Panc1 (cell line): ENCODE data around the gene UBL5. TPM values are rescaled to one million over a fixed set of nuclear protein-coding genes. Genes with fewer than 3 reads are reported as not detected.
A peak's percentile ranks its signal among the peaks of the same experiment; 100 is the strongest.
"Not testable (repeated sequence)": the region's sequence is repeated elsewhere in the genome, so short reads cannot be mapped to it uniquely, and the experiment has no call there.

Experiments used
- ATAC-seq: fragments of 200-7000 bp; cut with Tn5 transposase; 2 replicates; pipeline ENCODE4 v1.9.1; 2020; ENCODE audit warnings: mild to moderate bottlenecking, moderate library complexity
- BruUV-seq: library from RNA; stranded (reverse); fragments of 400-500 nt; replicated peaks from 2 replicates; lab custom pipeline; 2021; lab: Mats Ljungman, UMichigan
- CTCF ChIA-PET: fragments of 300-600 bp; sonication (Branson Sonifier 250); formaldehyde crosslinking; loops from one replicate; lab custom pipeline; 2022; ENCODE audit warnings: antibody characterized with exemption; lab: Charles Lee
- POLR2A ChIA-PET: fragments of 300-600 bp; sonication (Branson Sonifier 250); formaldehyde crosslinking; loops from one replicate; lab custom pipeline; 2022; ENCODE audit warnings: antibody characterized with exemption; lab: Charles Lee
- DNase-seq: peaks from one replicate; pipeline ENCODE4 v3.0.0-alpha.2; 2010; ENCODE audit warnings: low read depth, low spot score
- H3K27ac ChIP-seq: 2 replicates; pipeline ENCODE4 v1.5.1; 2011; ENCODE audit warnings: mild to moderate bottlenecking, low read length, inconsistent platforms
- H3K27me3 ChIP-seq: fragments of 200-500 bp; sonication (Bioruptor generic); 2 replicates; pipeline ENCODE4 v1.6.0; 2014; ENCODE audit warnings: low read length, inconsistent platforms; ENCODE audit not compliant: control insufficient read depth, insufficient read depth
- H3K36me3 ChIP-seq: fragments of 200-500 bp; sonication (Bioruptor generic); 2 replicates; pipeline ENCODE4 v1.5.1; 2014; ENCODE audit warnings: inconsistent platforms, mild to moderate bottlenecking, low read length, moderate library complexity; ENCODE audit not compliant: control insufficient read depth, insufficient read depth
- H3K4me1 ChIP-seq: 2 replicates; pipeline ENCODE4 v1.5.1; 2011; ENCODE audit warnings: inconsistent platforms, mild to moderate bottlenecking, low read length, moderate library complexity; ENCODE audit not compliant: control insufficient read depth, insufficient read depth
- H3K4me3 ChIP-seq, 2 experiments: 2 replicates each; pipeline ENCODE4 v1.5.1; 2011 to 2012; ENCODE audit warnings: low read depth in 2 of 2, low read length in 2 of 2, mild to moderate bottlenecking in 2 of 2, inconsistent platforms in 1 of 2, moderate library complexity in 1 of 2
- H3K9me3 ChIP-seq: fragments of 200-500 bp; sonication (Bioruptor generic); 2 replicates; pipeline ENCODE4 v1.5.1; 2014; ENCODE audit warnings: low read depth, mild to moderate bottlenecking, inconsistent platforms, low read length, moderate library complexity; ENCODE audit not compliant: control insufficient read depth, insufficient read depth
- POLR2AphosphoS5 ChIP-seq: IDR thresholded peaks from 2 replicates; pipeline ENCODE4 v1.6.1; 2012; ENCODE audit warnings: mild to moderate bottlenecking, low read depth, low read length, moderate library complexity
- REST ChIP-seq, 2 experiments: IDR thresholded peaks; 2 replicates each; pipeline ENCODE4 v1.6.1; 2011 to 2012; ENCODE audit warnings: low read depth in 2 of 2, control low read depth in 1 of 2, low read length in 1 of 2, mild to moderate bottlenecking in 1 of 2, moderate library complexity in 1 of 2; ENCODE audit not compliant: insufficient read depth in 1 of 2
- SIN3A ChIP-seq: IDR thresholded peaks from 2 replicates; pipeline ENCODE4 v1.6.1; 2012; ENCODE audit warnings: low read depth, mild to moderate bottlenecking, low read length, moderate library complexity, borderline replicate concordance; ENCODE audit not compliant: insufficient read depth
- TCF7L2 ChIP-seq: IDR thresholded peaks from 2 replicates; pipeline ENCODE4 v1.6.1; 2011; ENCODE audit warnings: mild to moderate bottlenecking, low read depth, low read length, inconsistent platforms
- in situ Hi-C: cut with HindIII; loops from 2 replicates; pipeline ENCODE4 v1.10.0; 2016; ENCODE audit warnings: low sequenced_read_pairs, low pct_unique_long_range_greater_than_20kb
- intact Hi-C: fragments of 100-400 bp; cut with micrococcal nuclease; formaldehyde crosslinking; loops from one replicate; pipeline ENCODE4 v1.10.0; 2022; ENCODE audit not compliant: unreplicated experiment
- total RNA-seq: library from RNA; stranded (reverse); gene quantifications from one replicate; pipeline ENCODE4 v1.2.1, GENCODE V29; 2021; ENCODE audit not compliant: unreplicated experiment
- TF ChIP-seq, protein P1 (sequence below): fragments of 450-650 bp; IDR thresholded peaks from 2 replicates; pipeline ENCODE4 v1.5.1; 2017; ENCODE audit warnings: mild to moderate bottlenecking

UBL5 gene
- total RNA-seq, 1 experiment from 2014 or later, result 379 TPM

GRCh38 chr19:9786819-9787218, 40.9 kb upstream of the UBL5 start:
- intact Hi-C loops, result no loop called here
- Histone ChIP-seq H3K36me3 (no peaks in the 10 kb centered on the region), H3K27me3 (no peaks in the 10 kb centered on the region), H3K4me3 (no peak overlapping the region), H3K9me3 (no peaks in the 10 kb centered on the region), H3K4me1 (peaks cover 7% of the 10 kb centered on the region; the same call in 1 of the 2 replicates), H3K27ac (no peak overlapping the region)
- ChIA-PET POLR2A (no interaction called here), CTCF (no interaction called here)
- DNase-seq, result no peak
- ATAC-seq, result no peak
- TF ChIP-seq POLR2AphosphoS5 (no peak), REST (IDR thresholded peaks at IDR 0.05; ENCODE audit: insufficient read depth in 1 of 2, low read depth in 2 of 2, low read length in 1 of 2) (no peak), SIN3A (no peak), TCF7L2 (no peak)
- TF ChIP-seq, protein P1, sequence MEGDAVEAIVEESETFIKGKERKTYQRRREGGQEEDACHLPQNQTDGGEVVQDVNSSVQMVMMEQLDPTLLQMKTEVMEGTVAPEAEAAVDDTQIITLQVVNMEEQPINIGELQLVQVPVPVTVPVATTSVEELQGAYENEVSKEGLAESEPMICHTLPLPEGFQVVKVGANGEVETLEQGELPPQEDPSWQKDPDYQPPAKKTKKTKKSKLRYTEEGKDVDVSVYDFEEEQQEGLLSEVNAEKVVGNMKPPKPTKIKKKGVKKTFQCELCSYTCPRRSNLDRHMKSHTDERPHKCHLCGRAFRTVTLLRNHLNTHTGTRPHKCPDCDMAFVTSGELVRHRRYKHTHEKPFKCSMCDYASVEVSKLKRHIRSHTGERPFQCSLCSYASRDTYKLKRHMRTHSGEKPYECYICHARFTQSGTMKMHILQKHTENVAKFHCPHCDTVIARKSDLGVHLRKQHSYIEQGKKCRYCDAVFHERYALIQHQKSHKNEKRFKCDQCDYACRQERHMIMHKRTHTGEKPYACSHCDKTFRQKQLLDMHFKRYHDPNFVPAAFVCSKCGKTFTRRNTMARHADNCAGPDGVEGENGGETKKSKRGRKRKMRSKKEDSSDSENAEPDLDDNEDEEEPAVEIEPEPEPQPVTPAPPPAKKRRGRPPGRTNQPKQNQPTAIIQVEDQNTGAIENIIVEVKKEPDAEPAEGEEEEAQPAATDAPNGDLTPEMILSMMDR, result no peak
- no TSS peak for BruUV-seq
- in situ Hi-C loops, result no loop called here

- BruUV-seq, H3K27me3 ChIP-seq, H3K4me1 ChIP-seq, H3K9me3 ChIP-seq, DNase-seq, H3K36me3 ChIP-seq, in situ Hi-C loops, intact Hi-C loops, H3K4me3 ChIP-seq, ATAC-seq, H3K27ac ChIP-seq: not testable (repeated sequence)
- CTCF ChIA-PET, result interaction anchor here (0.9 kb wide), 1 partner anchor 162 kb away, joined by 5 read pairs; no protein-coding TSS in a partner anchor
- POLR2A ChIA-PET, result interaction anchor here (0.6 to 0.7 kb wide), 2 partner anchors 20 to 163 kb away, joined by 7 read pairs; partner anchors contain the start of gene ZNF846
Measured at GRCh38 chr19:9788604-9789003, 39.1 kb upstream of the UBL5 start.

DNA sequence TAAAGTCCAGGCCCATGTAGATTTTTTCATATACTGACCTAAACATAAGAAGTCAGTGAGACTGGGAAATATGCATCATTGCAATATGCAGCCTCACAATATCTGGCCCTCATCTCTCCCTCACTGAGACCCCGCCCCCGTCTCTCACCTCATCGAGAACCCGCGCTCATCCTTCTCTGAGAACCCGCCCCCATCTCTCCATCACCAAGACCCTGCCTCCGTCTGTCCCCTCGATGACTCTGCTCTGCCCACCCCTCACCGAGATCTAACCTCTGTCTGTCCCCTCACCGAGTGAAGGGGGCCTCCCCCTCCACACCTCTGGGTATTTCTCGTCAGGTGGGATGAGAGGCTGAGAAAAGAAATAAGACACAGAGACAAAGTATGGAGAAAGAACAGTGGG, 38.7 kb upstream of the UBL5 start:
- no TSS peak for BruUV-seq
- H3K27me3 ChIP-seq, result no peaks in the 10 kb centered on the region
- ATAC-seq (no peak), DNase-seq (no peak)
- CTCF ChIA-PET, result no interaction called here
- H3K4me1 ChIP-seq, result peaks cover 4% of the 10 kb centered on the region; the same call in 1 of the 2 replicates
- no peak overlapping the region for H3K4me3 ChIP-seq
- POLR2A ChIA-PET, result interaction anchor here (0.6 to 0.7 kb wide), 2 partner anchors 20 to 163 kb away, joined by 7 read pairs; partner anchors contain the start of gene ZNF846
- H3K27ac ChIP-seq, result no peak overlapping the region
- no peaks in the 10 kb centered on the region for H3K36me3 ChIP-seq
- intact Hi-C loops (no loop called here), in situ Hi-C loops (no loop called here)
- TF ChIP-seq REST (IDR thresholded peaks at IDR 0.05; ENCODE audit: insufficient read depth in 1 of 2, low read depth in 2 of 2, low read length in 1 of 2), result no peak
- TF ChIP-seq TCF7L2, result no peak
- TF ChIP-seq POLR2AphosphoS5, result no peak
- TF ChIP-seq SIN3A, result no peak
- no peaks in the 10 kb centered on the region for H3K9me3 ChIP-seq

DNA sequence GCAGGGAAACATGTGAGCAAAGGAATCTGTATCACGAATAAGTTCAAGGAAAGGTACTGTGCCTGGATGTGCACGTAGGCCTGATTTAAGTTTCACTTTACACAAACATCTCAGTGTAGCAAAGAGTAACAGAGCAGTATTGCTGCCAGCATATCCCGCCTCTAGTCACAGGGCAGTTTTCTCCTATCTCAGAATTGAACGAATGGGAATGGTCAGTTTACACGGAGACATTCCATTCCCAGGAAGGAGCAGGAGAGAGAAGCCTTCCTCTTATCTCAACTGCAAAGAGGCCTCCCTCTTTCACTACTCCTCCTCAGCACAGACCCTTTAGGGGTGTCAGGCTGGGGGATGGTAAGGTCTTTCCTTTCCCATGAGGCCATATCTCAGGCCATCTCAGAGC, 38.1 kb upstream of the UBL5 start:
- in situ Hi-C loops, H3K36me3 ChIP-seq, H3K27me3 ChIP-seq, intact Hi-C loops, DNase-seq, CTCF ChIA-PET, BruUV-seq, POLR2A ChIA-PET, H3K9me3 ChIP-seq, ATAC-seq, H3K4me3 ChIP-seq, H3K4me1 ChIP-seq: not testable (repeated sequence)
- 0 out of 2 replicates have a peak overlapping the region, but pooled peaks have one; percentile 44 for H3K27ac ChIP-seq
